Keratinocyte (primary cell): ENCODE measurements around the gene PHF10. TPM values are rescaled to one million over a fixed set of nuclear protein-coding genes. Genes with fewer than 3 reads are reported as not detected.

Experiments
- DNase-seq: peaks from one replicate; pipeline ENCODE4 v3.0.0-alpha.2; 2011; ENCODE audit warnings: low read depth, missing footprints, low spot score
- FAIRE-seq: peaks from 2 replicates; lab custom pipeline; 2011; peaks lifted over from hg19 to GRCh38; lab: Jason Lieb, UNC
- H2AFZ ChIP-seq: 2 replicates; pipeline ENCODE4 v1.6.0; 2012; ENCODE audit warnings: low read length, control low read depth, inconsistent platforms; ENCODE audit not compliant: control insufficient read depth
- H3K27ac ChIP-seq: 2 replicates; pipeline ENCODE4 v1.5.1; 2011; ENCODE audit warnings: low read length; ENCODE audit not compliant: control insufficient read depth, insufficient read depth
- H3K27me3 ChIP-seq: 3 replicates; pipeline ENCODE4 v1.6.0; 2011; ENCODE audit warnings: low read length; ENCODE audit not compliant: control insufficient read depth, insufficient read depth; ENCODE audit errors: extremely low read depth
- H3K36me3 ChIP-seq, 2 experiments: 2 replicates in 1 of 2; 3 replicates in 1 of 2; pipeline ENCODE4 v1.5.1; 2011; ENCODE audit warnings: low read length in 2 of 2, mild to moderate bottlenecking in 1 of 2; ENCODE audit not compliant: control insufficient read depth in 2 of 2, insufficient read depth in 2 of 2; ENCODE audit errors: extremely low read depth in 1 of 2
- H3K4me1 ChIP-seq: 3 replicates; pipeline ENCODE4 v1.5.1; 2011; ENCODE audit warnings: low read length; ENCODE audit not compliant: control insufficient read depth, insufficient read depth; ENCODE audit errors: extremely low read depth
- H3K4me2 ChIP-seq: 3 replicates; pipeline ENCODE4 v1.6.0; 2011; ENCODE audit warnings: low read depth, low read length; ENCODE audit not compliant: control insufficient read depth, insufficient read depth; ENCODE audit errors: extremely low read depth
- H3K4me3 ChIP-seq, 3 experiments: fragments of 200-600 bp in 1 of 3; sonication (generic) in 1 of 3; 2 replicates in 2 of 3; 3 replicates in 1 of 3; pipeline ENCODE4 v1.5.1; 2011 to 2016; ENCODE audit warnings: low read length in 3 of 3, mild to moderate bottlenecking in 3 of 3, control low read depth in 2 of 3, inconsistent platforms in 1 of 3, low read depth in 1 of 3, mixed read lengths in 1 of 3, mixed run types in 1 of 3, moderate library complexity in 1 of 3; ENCODE audit not compliant: control insufficient read depth in 2 of 3, insufficient read depth in 2 of 3; ENCODE audit errors: extremely low read depth in 1 of 3
- H3K79me2 ChIP-seq: 2 replicates; pipeline ENCODE4 v1.6.0; 2012; ENCODE audit warnings: low read length; ENCODE audit not compliant: control insufficient read depth, insufficient read depth
- H3K9ac ChIP-seq: 3 replicates; pipeline ENCODE4 v1.6.0; 2011; ENCODE audit warnings: low read length; ENCODE audit not compliant: control insufficient read depth, insufficient read depth; ENCODE audit errors: extremely low read depth
- H3K9me1 ChIP-seq: 3 replicates; pipeline ENCODE4 v1.6.0; 2011; ENCODE audit warnings: low read length; ENCODE audit not compliant: control insufficient read depth, insufficient read depth; ENCODE audit errors: extremely low read depth
- H3K9me3 ChIP-seq: 2 replicates; pipeline ENCODE4 v1.5.1; 2012; ENCODE audit warnings: low read depth, low read length; ENCODE audit not compliant: control insufficient read depth
- H4K20me1 ChIP-seq: 3 replicates; pipeline ENCODE4 v1.6.0; 2011; ENCODE audit warnings: low read length; ENCODE audit not compliant: control insufficient read depth, insufficient read depth; ENCODE audit errors: extremely low read depth
- CTCF ChIP-seq, 3 experiments: IDR thresholded peaks in 1 of 3; conservative IDR thresholded peaks in 1 of 3; optimal IDR thresholded peaks in 1 of 3; 2 replicates in 2 of 3; 3 replicates in 1 of 3; pipeline versions ENCODE3 to v1.5.1; 2011; ENCODE audit warnings: low read length in 3 of 3, mild to moderate bottlenecking in 3 of 3, moderate library complexity in 2 of 3, control low read depth in 1 of 3, inconsistent platforms in 1 of 3; ENCODE audit not compliant: insufficient read depth in 2 of 3; ENCODE audit errors: extremely low read depth in 1 of 3
- EZH2 ChIP-seq: IDR thresholded peaks from one replicate; pipeline ENCODE4 v1.6.1; 2012; ENCODE audit warnings: inconsistent platforms, mild to moderate bottlenecking, low read length, moderate library complexity
- dilution Hi-C: fragments of 300-500 bp; cut with MboI; formaldehyde crosslinking; loops from one replicate; pipeline ENCODE4 v1.7.0; 2020; ENCODE audit warnings: low sequenced_read_pairs; ENCODE audit not compliant: extremely low pct_ligation_motif_present
- polyA plus RNA-seq, 5 experiments: library from polyadenylated mRNA; depleted of rRNA in 3 of 5; stranded (reverse) in 3 of 5; stranded (forward) in 1 of 5; unstranded in 1 of 5; fragments of >200 nt; gene quantifications; 1 replicate in 1 of 5; 2 replicates in 3 of 5; 3 replicates in 1 of 5; pipeline versions ENCODE4 v1.2.1 to v1.2.3, GENCODE V29; 2011 to 2012; ENCODE audit warnings: missing spikeins in 2 of 5, low read depth in 1 of 5, low replicate concordance in 1 of 5

The PHF10 gene
- polyA plus RNA-seq, 1 donor (not counting 4 experiments of a cell fraction or from before 2014, with no cell fraction given): 14.5 TPM

- Histone ChIP-seq H2AFZ (no peak overlapping the region), H3K9ac (no peak overlapping the region), H3K27me3 (no peaks in the 10 kb centered on the region), H3K4me2 (no peak overlapping the region), H3K4me3 (no peak overlapping the region), H4K20me1 (no peaks in the 10 kb centered on the region), H3K9me1 (no peaks in the 10 kb centered on the region), H3K79me2 (peaks cover 39% of the 10 kb centered on the region), H3K27ac (no peak overlapping the region), H3K9me3 (no peaks in the 10 kb centered on the region), H3K36me3 (no peaks in the 10 kb centered on the region), H3K4me1 (peaks cover 13% of the 10 kb centered on the region)
- DNase-seq (no peak), FAIRE-seq (no peak)
- dilution Hi-C loops: no loop called here
- TF ChIP-seq EZH2 (no peak), CTCF (optimal IDR thresholded peaks at IDR 0.05 in 1 of 3, IDR thresholded peaks at IDR 0.05 in 1 of 3, conservative IDR thresholded peaks at IDR 0.05 in 1 of 3; ENCODE audit: extremely low read depth in 1 of 3, insufficient read depth in 2 of 3, low read length in 3 of 3) (no peak)
Measured at GRCh38 chr6:169695131-169695530, 29.2 kb downstream of the PHF10 start.

- no peak for TF ChIP-seq EZH2
- TF ChIP-seq CTCF (optimal IDR thresholded peaks at IDR 0.05 in 1 of 3, IDR thresholded peaks at IDR 0.05 in 1 of 3, conservative IDR thresholded peaks at IDR 0.05 in 1 of 3; ENCODE audit: extremely low read depth in 1 of 3, insufficient read depth in 2 of 3, low read length in 3 of 3): no peak
- peaks cover 27% of the 10 kb centered on the region for H3K79me2 ChIP-seq
- H3K4me3 ChIP-seq: no peak overlapping the region
- H3K27me3 ChIP-seq: no peaks in the 10 kb centered on the region
- H2AFZ ChIP-seq: no peak overlapping the region
- no peak for DNase-seq
- H3K27ac ChIP-seq: no peak overlapping the region
- peaks cover under 1% of the 10 kb centered on the region for H3K4me1 ChIP-seq
- H4K20me1 ChIP-seq: no peaks in the 10 kb centered on the region
- no peak overlapping the region for H3K9ac ChIP-seq
- no peak for FAIRE-seq
- peaks cover 3% of the 10 kb centered on the region in 2 experiments for H3K36me3 ChIP-seq
- no peaks in the 10 kb centered on the region for H3K9me1 ChIP-seq
- H3K4me2 ChIP-seq: no peak overlapping the region
- dilution Hi-C loops: no loop called here
- no peaks in the 10 kb centered on the region for H3K9me3 ChIP-seq
Measured at GRCh38 chr6:169692516-169692915, 31.8 kb downstream of the PHF10 start.
